GM21529 (cell line): Measurements from ENCODE around the gene SRGAP1.

Source experiments
- ATAC-seq: cut with Tn5 transposase; IDR thresholded peaks from one replicate; pipeline ENCODE4 v1.9.1; 2021; ENCODE audit not compliant: unreplicated experiment

Gene SRGAP1

GRCh38 chr12:63934936-63935335 lies 90.4 kb downstream of the SRGAP1 start:
- no peak for ATAC-seq

GRCh38 chr12:63935361-63935760 lies 90.9 kb downstream of the SRGAP1 start:
- ATAC-seq: no peak

- ATAC-seq: no peak
Observed at GRCh38 chr12:63937378-63938316, 93.1 kb downstream of the SRGAP1 start.

- no peak for ATAC-seq
Observed at GRCh38 chr12:63940310-63941005, 96.0 kb downstream of the SRGAP1 start.

GRCh38 chr12:63941166-63941800 lies 96.8 kb downstream of the SRGAP1 start:
- ATAC-seq: no peak

- ATAC-seq: no peak
Observed at GRCh38 chr12:63941879-63942278, 97.4 kb downstream of the SRGAP1 start.

- ATAC-seq: no peak
Observed at GRCh38 chr12:63942464-63943241, 98.2 kb downstream of the SRGAP1 start.

GRCh38 chr12:63944034-63944579 lies 99.6 kb downstream of the SRGAP1 start:
- ATAC-seq: no peak

GRCh38 chr12:63944586-63945228 lies 100.2 kb downstream of the SRGAP1 start:
- ATAC-seq: no peak

GRCh38 chr12:63945777-63946176 lies 101.3 kb downstream of the SRGAP1 start:
- no peak for ATAC-seq

GRCh38 chr12:63948211-63948610 lies 103.7 kb downstream of the SRGAP1 start:
- ATAC-seq: no peak

- no peak for ATAC-seq
Observed at GRCh38 chr12:63949902-63950301, 105.4 kb downstream of the SRGAP1 start.

GRCh38 chr12:63952995-63953394 lies 108.5 kb downstream of the SRGAP1 start:
- ATAC-seq: no peak

GRCh38 chr12:63955831-63956666 lies 111.5 kb downstream of the SRGAP1 start:
- no peak for ATAC-seq

- ATAC-seq: no peak
Observed at GRCh38 chr12:63957496-63957895, 113.0 kb downstream of the SRGAP1 start.

- no peak for ATAC-seq
Observed at GRCh38 chr12:63958876-63959580, 114.5 kb downstream of the SRGAP1 start.

GRCh38 chr12:63961048-63961447 lies 116.5 kb downstream of the SRGAP1 start:
- ATAC-seq: no peak

- ATAC-seq: no peak
Observed at GRCh38 chr12:63961543-63961942, 117.0 kb downstream of the SRGAP1 start.

- ATAC-seq: no peak
Observed at GRCh38 chr12:63963868-63964267, 119.4 kb downstream of the SRGAP1 start.
